Fibroblast of lung (primary cell): ENCODE measurements around the gene PRR16.

Source experiments
- CTCF ChIP-seq, 2 donors: IDR thresholded peaks in 1 of 2; conservative IDR thresholded peaks in 1 of 2; 1 replicate in 1 of 2; 2 replicates in 1 of 2; pipeline ENCODE4 v1.5.1; 2011 to 2012; ENCODE audit warnings: low read length in 2 of 2, control low read depth in 1 of 2, inconsistent platforms in 1 of 2, low read depth in 1 of 2, mild to moderate bottlenecking in 1 of 2
- EZH2 ChIP-seq: IDR thresholded peaks from 2 replicates; pipeline ENCODE4 v1.5.1; 2012; ENCODE audit warnings: low read length, control low read depth, mild to moderate bottlenecking; ENCODE audit errors: missing control alignments

- TF ChIP-seq CTCF (conservative IDR thresholded peaks at IDR 0.05 in 1 of 2, IDR thresholded peaks at IDR 0.05 in 1 of 2; ENCODE audit: low read depth in 1 of 2, low read length in 2 of 2) (no peak), EZH2 (no peak)
These were observed 74.5 kb downstream of the PRR16 start for GRCh38 chr5:120538644-120539043.
